Measurements from ENCODE around the gene LRRC71. TPM values are rescaled to one million over a fixed set of nuclear protein-coding genes. Genes with fewer than 3 reads are reported as not detected.

The LRRC71 gene
- total RNA-seq, 1 donor from 2014 or later = 0.14 TPM

DNA sequence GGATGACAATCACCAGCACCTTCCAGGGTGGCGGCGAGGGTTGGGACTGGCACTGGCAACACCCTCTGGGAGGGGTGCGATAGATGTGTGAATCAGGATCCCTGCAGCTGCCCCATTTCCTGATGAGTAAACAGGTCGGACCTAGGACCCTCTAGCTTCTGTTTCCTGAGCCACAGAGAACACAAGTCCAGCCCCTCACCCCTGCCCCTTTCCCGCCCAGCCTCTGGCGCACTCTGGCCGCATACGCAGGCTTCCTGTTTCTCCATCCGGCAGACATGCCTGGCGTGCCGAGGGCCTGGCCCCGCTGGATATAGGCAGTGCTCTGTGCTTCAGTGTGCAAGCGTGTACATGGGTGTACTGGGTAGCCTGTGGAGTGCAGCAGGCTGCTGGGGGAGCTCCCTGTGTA is 22.3 kb upstream of the LRRC71 start:
- H3K79me2 ChIP-seq (ENCODE audit: insufficient read depth, low read length) = peaks cover 72% of the 10 kb centered on the region
- H2AFZ ChIP-seq (ENCODE audit: low read depth, low read length) = no peak overlapping the region
- H3K27me3 ChIP-seq (ENCODE audit: insufficient read depth, low read length) = no peaks in the 10 kb centered on the region
- Mint-ChIP-seq H3K4me3 (ENCODE audit: unreplicated experiment) (no peak overlapping the region), H3K9me3 (ENCODE audit: unreplicated experiment) (peaks cover 3% of the 10 kb centered on the region), H3K36me3 (ENCODE audit: low read depth, unreplicated experiment) (peaks cover 2% of the 10 kb centered on the region), H3K27ac (ENCODE audit: unreplicated experiment) (peak overlapping the region; percentile 98), H3K4me1 (ENCODE audit: low read depth, unreplicated experiment) (peaks cover 55% of the 10 kb centered on the region), H3K27me3 (ENCODE audit: low read depth, unreplicated experiment) (peaks cover 8% of the 10 kb centered on the region)
- H4K20me1 ChIP-seq (ENCODE audit: insufficient read depth, low read length) = peaks cover 20% of the 10 kb centered on the region
- H3K9me3 ChIP-seq (ENCODE audit: insufficient read depth, low read depth, low read length) = no peaks in the 10 kb centered on the region
- no peak for TF ChIP-seq EZH2 (IDR thresholded peaks at IDR 0.05; ENCODE audit: insufficient read depth, low read length)
- TF ChIP-seq, protein P1, sequence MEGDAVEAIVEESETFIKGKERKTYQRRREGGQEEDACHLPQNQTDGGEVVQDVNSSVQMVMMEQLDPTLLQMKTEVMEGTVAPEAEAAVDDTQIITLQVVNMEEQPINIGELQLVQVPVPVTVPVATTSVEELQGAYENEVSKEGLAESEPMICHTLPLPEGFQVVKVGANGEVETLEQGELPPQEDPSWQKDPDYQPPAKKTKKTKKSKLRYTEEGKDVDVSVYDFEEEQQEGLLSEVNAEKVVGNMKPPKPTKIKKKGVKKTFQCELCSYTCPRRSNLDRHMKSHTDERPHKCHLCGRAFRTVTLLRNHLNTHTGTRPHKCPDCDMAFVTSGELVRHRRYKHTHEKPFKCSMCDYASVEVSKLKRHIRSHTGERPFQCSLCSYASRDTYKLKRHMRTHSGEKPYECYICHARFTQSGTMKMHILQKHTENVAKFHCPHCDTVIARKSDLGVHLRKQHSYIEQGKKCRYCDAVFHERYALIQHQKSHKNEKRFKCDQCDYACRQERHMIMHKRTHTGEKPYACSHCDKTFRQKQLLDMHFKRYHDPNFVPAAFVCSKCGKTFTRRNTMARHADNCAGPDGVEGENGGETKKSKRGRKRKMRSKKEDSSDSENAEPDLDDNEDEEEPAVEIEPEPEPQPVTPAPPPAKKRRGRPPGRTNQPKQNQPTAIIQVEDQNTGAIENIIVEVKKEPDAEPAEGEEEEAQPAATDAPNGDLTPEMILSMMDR (IDR thresholded peaks at IDR 0.05; ENCODE audit: insufficient read depth, low read depth, low read length) = no peak
- peaks cover 82% of the 10 kb centered on the region for H3K4me1 ChIP-seq (ENCODE audit: insufficient read depth, low read length)
- H3K4me2 ChIP-seq (ENCODE audit: low read length) = peak overlapping the region; percentile 82
- FAIRE-seq (no peak), DNase-seq (ENCODE audit: low read depth) (peak; percentile 63)
- H3K4me3 ChIP-seq (ENCODE audit: insufficient read depth, low read depth, low read length) = no peak overlapping the region
- H3K36me3 ChIP-seq (ENCODE audit: insufficient read depth, low read length) = no peaks in the 10 kb centered on the region
- peak overlapping the region; percentile 96 for H3K27ac ChIP-seq (ENCODE audit: low read depth, low read length)
- peak overlapping the region; percentile 76 for H3K9ac ChIP-seq (ENCODE audit: low read length)

DNA sequence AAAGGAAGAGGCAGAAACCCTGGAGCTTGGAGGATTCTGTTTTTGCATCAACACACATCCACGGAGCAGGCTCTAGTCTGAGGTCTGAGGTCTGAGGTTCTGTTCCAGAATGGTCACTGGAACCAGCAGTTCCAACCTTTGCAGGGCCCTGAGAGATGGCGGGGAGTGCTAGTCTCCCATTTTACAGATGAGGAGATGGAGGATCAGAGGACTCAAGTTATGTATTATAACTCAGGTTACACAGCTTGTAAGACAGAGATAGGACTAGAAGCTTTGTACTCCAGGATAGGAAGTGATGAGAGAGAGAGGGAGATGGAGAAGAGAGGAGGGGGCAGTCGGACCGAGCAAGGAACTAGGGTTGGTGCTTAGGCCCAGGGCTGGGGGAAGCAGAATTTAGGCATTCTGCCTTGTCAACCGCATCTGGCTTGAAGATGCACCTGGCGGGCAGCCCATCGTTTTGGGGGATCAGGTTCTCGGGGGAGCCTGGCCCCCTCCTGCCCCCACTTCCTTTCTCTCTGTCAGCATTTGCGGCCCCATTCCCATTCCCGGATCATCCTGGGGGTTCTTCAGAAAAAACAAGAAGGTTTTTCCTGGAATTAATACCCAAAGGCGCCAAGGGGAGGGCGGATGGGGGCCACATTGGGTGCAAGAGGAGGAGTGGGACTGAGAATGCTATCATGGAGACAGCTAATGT is 21.3 kb upstream of the LRRC71 start:
- no peak overlapping the region for H2AFZ ChIP-seq (ENCODE audit: low read depth, low read length)
- H3K27ac Mint-ChIP-seq (ENCODE audit: unreplicated experiment) = peak overlapping the region; percentile 89
- H3K27ac ChIP-seq (ENCODE audit: low read depth, low read length) = peak overlapping the region; percentile 96
- H4K20me1 ChIP-seq (ENCODE audit: insufficient read depth, low read length) = peaks cover 28% of the 10 kb centered on the region
- H3K4me2 ChIP-seq (ENCODE audit: low read length) = peak overlapping the region; percentile 82
- no peak for FAIRE-seq
- peaks cover 2% of the 10 kb centered on the region for H3K36me3 Mint-ChIP-seq (ENCODE audit: low read depth, unreplicated experiment)
- H3K9me3 Mint-ChIP-seq (ENCODE audit: unreplicated experiment) = peaks cover 3% of the 10 kb centered on the region
- peaks cover 62% of the 10 kb centered on the region for H3K4me1 Mint-ChIP-seq (ENCODE audit: low read depth, unreplicated experiment)
- no peaks in the 10 kb centered on the region for H3K9me3 ChIP-seq (ENCODE audit: insufficient read depth, low read depth, low read length)
- TF ChIP-seq, protein P1 (IDR thresholded peaks at IDR 0.05; ENCODE audit: insufficient read depth, low read depth, low read length) = no peak
- no peak for TF ChIP-seq EZH2 (IDR thresholded peaks at IDR 0.05; ENCODE audit: insufficient read depth, low read length)
- peaks cover 13% of the 10 kb centered on the region for H3K27me3 Mint-ChIP-seq (ENCODE audit: low read depth, unreplicated experiment)
- H3K27me3 ChIP-seq (ENCODE audit: insufficient read depth, low read length) = no peaks in the 10 kb centered on the region
- DNase-seq (ENCODE audit: low read depth) = no peak
- peak overlapping the region; percentile 76 for H3K9ac ChIP-seq (ENCODE audit: low read length)
- no peak overlapping the region for H3K4me3 ChIP-seq (ENCODE audit: insufficient read depth, low read depth, low read length)
- peaks cover 84% of the 10 kb centered on the region for H3K4me1 ChIP-seq (ENCODE audit: insufficient read depth, low read length)
- peaks cover 76% of the 10 kb centered on the region for H3K79me2 ChIP-seq (ENCODE audit: insufficient read depth, low read length)
- no peak overlapping the region for H3K4me3 Mint-ChIP-seq (ENCODE audit: unreplicated experiment)
- H3K36me3 ChIP-seq (ENCODE audit: insufficient read depth, low read length) = no peaks in the 10 kb centered on the region

Measured in astrocyte (in vitro differentiated cells and primary cell).